Kidney capillary endothelial cell (primary cell): ENCODE data around the gene SLC38A10.

ENCODE experiments used
- DNase-seq: peaks from one replicate; pipeline ENCODE4 v3.0.0-alpha.2; 2018; ENCODE audit warnings: low spot score

The SLC38A10 gene

DNA sequence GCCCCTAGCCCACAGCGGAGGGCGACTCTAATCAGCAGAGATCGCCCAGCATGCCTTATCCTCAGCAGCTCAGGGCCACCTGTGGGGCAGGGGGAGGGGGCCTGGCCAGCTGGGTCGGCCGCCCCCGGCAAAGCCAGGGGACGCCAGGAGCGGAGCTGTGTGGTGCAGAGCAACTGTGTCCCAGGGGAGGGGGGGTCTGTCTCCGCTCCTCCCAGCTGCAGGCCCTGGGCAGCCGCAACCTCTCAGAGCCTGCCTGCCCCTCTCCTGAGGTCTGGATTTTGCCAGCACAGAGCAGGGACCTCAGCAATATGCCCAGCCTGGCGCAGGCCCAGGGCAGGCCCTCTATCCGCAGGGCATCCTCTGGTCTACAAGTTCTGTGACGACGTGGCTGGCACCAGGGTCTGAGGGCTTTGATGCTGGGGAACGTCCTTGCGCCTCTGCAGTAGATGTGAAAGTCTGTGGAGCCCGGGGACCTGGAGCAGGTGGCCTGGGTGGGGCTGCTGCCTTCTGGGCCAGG is 36.5 kb upstream of the SLC38A10 start:
- no peak for DNase-seq

GRCh38 chr17:81330884-81331245 is 35.8 kb upstream of the SLC38A10 start:
- DNase-seq: no peak

- DNase-seq: no peak
Observed at GRCh38 chr17:81329927-81330883, 35.1 kb upstream of the SLC38A10 start.

DNA sequence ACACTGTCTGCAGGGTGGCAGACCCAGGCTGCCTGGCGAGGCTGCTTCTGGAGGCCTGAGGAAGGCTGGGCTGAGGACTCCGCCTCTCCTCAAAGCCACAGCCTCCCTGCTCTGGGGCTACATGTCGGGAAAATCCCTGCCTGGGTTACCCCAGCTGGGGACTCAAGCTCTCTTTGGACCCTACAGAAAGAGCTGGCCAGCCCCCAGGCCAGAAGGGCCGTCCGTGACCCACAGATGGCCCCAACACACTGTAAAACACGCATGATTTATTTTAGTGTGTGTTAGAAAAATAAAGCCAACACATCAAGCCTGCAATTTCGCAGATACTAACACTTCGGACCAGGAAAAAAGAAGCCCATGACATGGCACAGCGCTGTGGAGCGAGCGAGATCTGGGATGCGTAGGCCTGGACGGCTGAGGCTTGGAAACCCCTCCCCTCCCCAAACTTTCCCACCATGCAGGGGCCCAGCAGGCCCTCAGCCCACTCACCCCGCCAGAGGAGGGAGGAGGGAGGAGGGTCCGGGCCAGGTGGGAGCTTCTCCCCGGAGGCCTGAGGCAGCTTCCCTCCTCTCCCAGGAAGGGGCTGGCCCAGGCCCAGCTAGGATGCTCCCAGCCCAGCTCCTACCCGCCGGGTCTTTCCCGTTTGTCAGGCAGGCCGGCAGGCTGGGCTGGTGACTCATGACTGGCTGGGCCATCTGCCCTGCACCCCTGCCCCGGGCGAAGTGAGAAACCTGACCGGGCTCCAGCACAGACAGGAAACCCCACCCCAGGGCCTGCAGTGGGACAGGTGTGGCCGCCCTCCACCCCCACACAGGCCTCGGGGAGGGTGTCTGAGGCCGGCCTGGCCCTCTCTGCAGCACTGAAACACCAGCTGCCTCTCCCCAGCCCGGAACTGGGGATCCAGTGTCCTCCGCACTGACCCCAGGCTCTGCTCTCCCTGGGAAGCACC is 34.1 kb upstream of the SLC38A10 start:
- peak; percentile 69 for DNase-seq

GRCh38 chr17:81328489-81328888 is 33.4 kb upstream of the SLC38A10 start:
- no peak for DNase-seq

- DNase-seq: no peak
Observed at GRCh38 chr17:81325714-81326358, 30.7 kb upstream of the SLC38A10 start.

- no peak for DNase-seq
Observed at GRCh38 chr17:81324851-81325713, 30.0 kb upstream of the SLC38A10 start.

GRCh38 chr17:81324177-81324850 is 29.2 kb upstream of the SLC38A10 start:
- no peak for DNase-seq

GRCh38 chr17:81323411-81323868 is 28.3 kb upstream of the SLC38A10 start:
- DNase-seq: no peak

DNA sequence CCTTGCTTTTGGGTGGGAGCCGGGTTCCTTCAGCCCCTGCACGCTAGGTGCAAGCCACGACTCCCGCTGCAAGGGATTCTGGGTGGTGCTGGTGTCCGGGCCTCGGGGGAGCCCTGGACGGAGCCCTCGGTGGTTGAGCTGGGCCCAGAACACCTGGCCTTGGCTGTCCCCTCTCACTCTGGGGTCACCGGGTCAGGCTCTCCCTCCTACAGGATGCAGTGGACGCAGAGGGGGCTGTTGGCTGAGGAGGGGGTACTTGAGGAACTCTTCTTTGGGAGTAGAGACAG is 27.9 kb upstream of the SLC38A10 start:
- no peak for DNase-seq

- no peak for DNase-seq
Observed at GRCh38 chr17:81322271-81323082, 27.4 kb upstream of the SLC38A10 start.

DNA sequence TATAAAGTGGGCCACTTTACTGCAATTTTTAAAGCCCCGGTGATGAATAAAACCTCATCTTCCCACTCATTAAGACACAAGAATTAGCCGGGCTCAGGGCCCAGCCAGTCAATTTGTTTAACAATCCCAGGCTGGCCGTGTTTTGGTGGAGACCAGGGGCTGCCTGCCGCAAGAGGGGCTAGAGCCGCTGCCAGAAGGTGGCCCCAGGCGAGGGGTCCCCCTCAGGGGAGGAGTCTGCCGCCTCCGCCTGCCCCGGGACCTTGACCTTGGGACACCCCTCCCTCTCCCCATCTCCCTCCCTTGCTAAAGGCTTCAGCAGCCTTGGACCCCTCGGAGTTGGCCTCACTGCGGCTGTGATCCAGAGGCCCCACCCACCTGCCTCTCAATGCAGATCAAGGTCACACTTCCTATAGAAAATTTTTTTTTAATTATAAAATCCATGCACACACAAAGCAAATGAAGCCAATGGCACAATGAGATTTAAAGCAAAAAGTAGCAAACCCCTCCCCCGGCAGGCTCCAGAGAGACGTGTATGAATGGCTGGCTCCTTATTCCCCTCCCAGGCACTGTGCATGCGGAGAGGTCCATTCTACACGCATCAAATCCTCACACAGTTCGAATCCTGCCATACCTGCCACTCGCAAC is 23.0 kb upstream of the SLC38A10 start:
- DNase-seq: no peak

- DNase-seq: no peak
Observed at GRCh38 chr17:81317530-81317821, 22.4 kb upstream of the SLC38A10 start.

- no peak for DNase-seq
Observed at GRCh38 chr17:81315885-81316391, 20.8 kb upstream of the SLC38A10 start.

DNA sequence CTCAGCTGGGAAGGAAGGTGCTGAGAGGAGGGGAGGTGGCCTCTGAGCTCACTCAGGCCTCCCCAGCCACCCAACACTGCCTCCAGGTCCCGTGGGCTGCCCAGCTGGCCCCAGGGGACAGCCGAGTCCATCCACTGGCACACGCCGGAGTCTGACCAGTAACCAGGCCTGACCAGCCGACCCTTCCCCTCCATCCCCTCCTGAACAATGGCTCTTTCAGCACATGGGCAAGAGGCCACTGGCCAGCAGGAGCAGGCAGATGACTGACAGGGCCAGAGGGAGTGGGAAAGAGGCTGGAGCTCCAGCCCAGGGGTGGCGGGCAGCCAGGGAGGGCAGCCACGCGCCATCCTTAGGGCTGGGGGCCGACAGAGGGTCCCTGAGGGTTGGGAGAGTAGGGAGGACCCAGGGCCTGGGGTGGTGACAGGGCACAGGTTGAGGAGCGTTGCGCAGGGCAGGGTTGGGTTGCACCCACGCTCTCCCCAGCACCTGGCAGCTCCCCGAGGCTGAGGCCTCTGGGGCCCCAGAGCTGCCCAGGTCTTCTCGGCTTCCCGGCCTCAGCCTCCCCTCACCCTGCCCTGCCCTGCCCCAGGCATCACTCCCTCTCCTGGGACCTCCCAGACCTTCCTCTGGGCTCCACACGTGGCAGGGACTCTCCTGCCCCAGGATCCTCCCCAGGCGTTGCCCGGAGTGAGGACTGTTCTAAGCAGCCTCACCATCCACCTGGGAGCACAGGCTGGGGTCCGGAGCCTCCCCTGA is 20.2 kb upstream of the SLC38A10 start:
- DNase-seq: no peak

GRCh38 chr17:81314398-81315081 is 19.4 kb upstream of the SLC38A10 start:
- DNase-seq: no peak

DNA sequence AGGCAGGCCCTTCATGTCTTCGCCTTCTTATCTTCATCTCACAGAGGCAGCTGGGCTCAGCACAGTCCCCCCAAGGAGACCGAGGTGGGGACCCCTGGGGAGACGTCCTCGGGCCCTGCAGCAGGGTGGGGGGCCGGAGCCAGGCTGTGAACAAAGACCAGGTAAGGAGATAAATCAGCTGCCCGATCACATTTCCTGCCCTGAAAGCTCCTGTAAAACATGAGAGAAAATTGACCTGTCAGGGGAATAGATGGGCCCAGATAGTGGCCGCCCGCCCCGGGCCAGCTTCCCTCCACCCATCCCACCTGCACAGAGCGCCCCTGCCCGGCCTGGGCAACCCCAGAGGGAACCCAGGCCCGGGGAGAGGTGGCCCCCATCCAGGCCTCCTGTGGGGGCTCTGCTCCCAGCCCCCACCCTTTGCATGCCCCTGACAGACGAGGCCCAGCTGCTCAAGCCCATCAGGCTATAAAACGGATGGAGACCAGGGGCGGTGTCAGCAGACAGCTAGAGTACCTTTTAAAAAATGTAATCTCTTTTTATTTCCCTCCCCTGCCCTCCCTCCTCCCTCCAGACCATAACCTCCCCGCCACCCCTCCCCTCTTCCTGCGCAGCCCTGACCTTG is 18.8 kb upstream of the SLC38A10 start:
- no peak for DNase-seq
